Gastrocnemius medialis (tissue), 4 donors: ENCODE measurements around the gene TP73.

Source experiments
- CTCF ChIP-seq, 5 experiments: fragments of 450-650 bp in 3 of 5; fragments of 200-600 bp in 2 of 5; sonication (generic) in 2 of 5; IDR thresholded peaks in 4 of 5; conservative IDR thresholded peaks in 1 of 5; 1 replicate in 4 of 5; 2 replicates in 1 of 5; pipeline ENCODE4 v1.5.1; 2016 to 2019; ENCODE audit warnings: antibody characterized with exemption in 5 of 5, mild to moderate bottlenecking in 3 of 5, moderate library complexity in 3 of 5
- POLR2A ChIP-seq, 2 donors: fragments of 450-650 bp; IDR thresholded peaks; one replicate each; pipeline ENCODE4 v1.6.1; 2017; ENCODE audit warnings: antibody characterized with exemption in 2 of 2, mild to moderate bottlenecking in 2 of 2, moderate library complexity in 2 of 2

DNA sequence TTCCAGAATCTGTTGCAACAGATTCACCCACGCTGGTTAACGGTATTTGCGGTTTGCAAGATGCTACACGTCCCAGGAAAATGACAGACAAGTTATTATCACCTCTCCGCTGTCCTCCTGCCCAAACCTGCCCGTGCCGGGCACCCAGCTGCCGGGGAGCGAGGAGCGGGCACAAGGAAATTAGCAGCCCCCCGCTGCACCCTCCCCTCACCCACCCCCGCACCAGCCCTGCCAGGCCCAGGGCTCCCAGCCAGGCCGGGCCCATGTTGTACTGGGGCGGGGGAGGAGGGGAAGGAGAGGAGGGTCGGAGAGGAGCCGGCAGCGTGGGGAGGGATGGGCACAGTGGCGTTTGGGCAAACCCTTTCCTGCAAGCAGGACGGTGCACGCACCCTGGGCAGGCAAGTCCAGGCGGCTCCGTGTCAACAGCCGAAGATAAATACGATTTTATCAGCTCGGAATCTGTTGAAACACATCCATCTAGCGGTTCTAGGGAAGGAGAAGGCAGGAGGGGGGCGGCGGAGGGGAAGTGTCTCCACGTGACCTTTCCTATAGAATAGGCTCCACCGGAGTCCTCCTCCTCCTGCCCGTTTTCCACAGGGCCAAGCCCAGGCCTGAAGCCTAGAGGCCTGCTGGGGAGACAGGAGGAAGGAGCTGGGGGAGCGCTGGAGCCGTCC lies 64.9 kb downstream of the TP73 start:
- TF ChIP-seq POLR2A (IDR thresholded peaks at IDR 0.05) (no peak), CTCF (IDR thresholded peaks at IDR 0.05 in 4 of 5, conservative IDR thresholded peaks at IDR 0.05 in 1 of 5) (no peak)
